ENCODE data around the gene CRB3. TPM values are rescaled to one million over a fixed set of nuclear protein-coding genes. Genes with fewer than 3 reads are reported as not detected.
"Not testable (repeated sequence)": the region's sequence is repeated elsewhere in the genome, so short reads cannot be mapped to it uniquely, and the experiment has no call there.

CRB3 gene
- not detected in 2 replicates for polyA plus RNA-seq (2014; cell fraction: cytosol; rRNA removed)
- not detected in 2 replicates for polyA plus RNA-seq (2014; cell fraction: nucleus; rRNA removed)

GRCh38 chr19:6464070-6464873, at the start of gene CRB3:
CRB3 (plus strand) TSS chr19:6464271; CDS start chr19:6464702, 431 bp downstream.
- DNase-seq (ENCODE audit: low spot score), result no peak

GRCh38 chr19:6414793-6415590, 49.1 kb upstream of the CRB3 start:
- no peak for DNase-seq (ENCODE audit: low spot score)

GRCh38 chr19:6415591-6416190, 48.4 kb upstream of the CRB3 start:
- DNase-seq (ENCODE audit: low spot score), result no peak

- no peak for DNase-seq (ENCODE audit: low spot score)
These were observed 47.2 kb upstream of the CRB3 start for GRCh38 chr19:6416658-6417405.

GRCh38 chr19:6417713-6418561, 46.1 kb upstream of the CRB3 start:
- DNase-seq (ENCODE audit: low spot score), result no peak

GRCh38 chr19:6418562-6418932, 45.5 kb upstream of the CRB3 start:
- DNase-seq (ENCODE audit: low spot score), result no peak

- DNase-seq (ENCODE audit: low spot score), result no peak
These were observed 42.7 kb upstream of the CRB3 start for GRCh38 chr19:6421075-6422014.

GRCh38 chr19:6423499-6424194, 40.4 kb upstream of the CRB3 start:
- no peak for DNase-seq (ENCODE audit: low spot score)

GRCh38 chr19:6424195-6424938, 39.7 kb upstream of the CRB3 start, which contains the start of gene KHSRP:
KHSRP (minus strand) TSS chr19:6424811; CDS start chr19:6424701, 110 bp downstream.
- DNase-seq (ENCODE audit: low spot score), result no peak

- peak; percentile 100 for DNase-seq (ENCODE audit: low spot score)
These were observed 38.9 kb upstream of the CRB3 start for GRCh38 chr19:6424939-6425731.

- no peak for DNase-seq (ENCODE audit: low spot score)
These were observed 38.1 kb upstream of the CRB3 start for GRCh38 chr19:6425732-6426620.

GRCh38 chr19:6427131-6427530, 36.9 kb upstream of the CRB3 start:
- no peak for DNase-seq (ENCODE audit: low spot score)

GRCh38 chr19:6428692-6429418, 35.2 kb upstream of the CRB3 start:
- DNase-seq (ENCODE audit: low spot score), result not testable (repeated sequence)

GRCh38 chr19:6429419-6430221, 34.5 kb upstream of the CRB3 start:
- no peak for DNase-seq (ENCODE audit: low spot score)
